Body of pancreas (tissue), 4 donors: ENCODE measurements around the gene RIPOR1. TPM values are rescaled to one million over a fixed set of nuclear protein-coding genes. Genes with fewer than 3 reads are reported as not detected.

ENCODE experiments used
- ATAC-seq: fragments of 150-250 bp; one replicate; pipeline ENCODE4 v1.9.1; 2016
- DNase-seq, 4 donors: peaks; one replicate each; pipeline ENCODE4 v3.0.0-alpha.2; 2019
- H3K27ac ChIP-seq, 4 donors: fragments of 200-600 bp; sonication (generic); 1 replicate in 3 of 4; 2 replicates in 1 of 4; pipeline versions ENCODE4 v1.5.1 to v1.6.1; 2016 to 2019; ENCODE audit warnings: mild to moderate bottlenecking in 1 of 4, mixed read lengths in 1 of 4, moderate library complexity in 1 of 4
- H3K27me3 ChIP-seq, 2 donors: fragments of 200-600 bp; sonication (generic); one replicate each; pipeline ENCODE4 v1.6.0; 2016; ENCODE audit warnings: mild to moderate bottlenecking in 1 of 2
- H3K36me3 ChIP-seq, 2 donors: fragments of 200-600 bp; sonication (generic); replicated peaks in 1 of 2; 2 replicates each; pipeline ENCODE4 v1.5.1; 2016; ENCODE audit warnings: low read depth in 2 of 2; ENCODE audit not compliant: insufficient read depth in 1 of 2
- H3K4me1 ChIP-seq: fragments of 200-600 bp; sonication (generic); one replicate; pipeline ENCODE4 v1.6.0; 2016
- H3K4me3 ChIP-seq, 2 donors: fragments of 200-600 bp; sonication (generic); 1 replicate in 1 of 2; 2 replicates in 1 of 2; pipeline ENCODE4 v1.5.1; 2016 to 2019
- H3K9me3 ChIP-seq, 3 donors: fragments of 200-600 bp; sonication (generic); 1 replicate in 2 of 3; 2 replicates in 1 of 3; pipeline ENCODE4 v1.5.1; 2016
- POLR2A ChIP-seq, 3 donors: fragments of 450-650 bp; IDR thresholded peaks; one replicate each; pipeline ENCODE4 v1.6.1; 2016; ENCODE audit warnings: antibody characterized with exemption in 3 of 3, mild to moderate bottlenecking in 2 of 3
- WGBS, 2 donors: methylation state at CpG; one replicate each; pipeline ENCODE4 v1.1.5; 2017; 5-methylcytosine and 5-hydroxymethylcytosine counted together
- intact Hi-C: fragments of 100-400 bp; cut with DNase I; formaldehyde crosslinking; loops from one replicate; pipeline ENCODE4 v1.15.1; 2023
- total RNA-seq, 2 donors: library from RNA; depleted of rRNA; stranded (reverse); fragments of >200 nt; gene quantifications; one replicate each; pipeline ENCODE4 v1.1.0, GENCODE V29; 2016
- TF ChIP-seq, protein P1 (sequence below), 7 experiments: fragments of 450-650 bp in 4 of 7; fragments of 200-600 bp in 3 of 7; sonication (generic) in 3 of 7; IDR thresholded peaks; one replicate each; pipeline ENCODE4 v1.5.1; 2016 to 2019; ENCODE audit warnings: antibody characterized with exemption in 7 of 7

RIPOR1 gene
- total RNA-seq, 2 donors from 2014 or later = 37.9 to 62.6 TPM

DNA sequence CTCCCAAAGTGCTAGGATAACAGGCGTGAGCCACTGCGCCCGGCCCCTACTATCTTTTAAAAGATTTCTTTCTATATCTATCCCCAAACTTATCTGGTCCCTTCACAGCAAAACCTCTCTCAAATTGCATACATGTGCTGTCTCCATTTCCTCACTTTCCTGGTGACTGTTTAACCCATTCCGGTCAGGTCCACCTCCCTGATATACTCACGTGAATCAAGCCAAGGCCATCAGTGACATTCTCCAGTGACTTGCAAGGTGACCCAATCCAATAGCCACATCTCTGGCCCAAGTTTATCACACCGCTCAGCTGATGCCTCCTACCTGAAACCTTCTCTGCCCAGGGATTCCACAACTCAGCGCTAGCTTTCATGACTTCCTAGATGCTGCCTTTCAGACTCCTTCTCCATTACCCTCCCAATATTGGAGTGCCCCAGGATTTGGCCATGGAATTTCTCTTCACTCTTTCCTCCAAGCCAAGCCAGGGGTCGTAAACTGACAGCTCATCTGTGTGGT lies 32.3 kb downstream of the RIPOR1 start:
- no peak for ATAC-seq
- H3K4me3 ChIP-seq = no peak overlapping the region
- TF ChIP-seq, protein P1, sequence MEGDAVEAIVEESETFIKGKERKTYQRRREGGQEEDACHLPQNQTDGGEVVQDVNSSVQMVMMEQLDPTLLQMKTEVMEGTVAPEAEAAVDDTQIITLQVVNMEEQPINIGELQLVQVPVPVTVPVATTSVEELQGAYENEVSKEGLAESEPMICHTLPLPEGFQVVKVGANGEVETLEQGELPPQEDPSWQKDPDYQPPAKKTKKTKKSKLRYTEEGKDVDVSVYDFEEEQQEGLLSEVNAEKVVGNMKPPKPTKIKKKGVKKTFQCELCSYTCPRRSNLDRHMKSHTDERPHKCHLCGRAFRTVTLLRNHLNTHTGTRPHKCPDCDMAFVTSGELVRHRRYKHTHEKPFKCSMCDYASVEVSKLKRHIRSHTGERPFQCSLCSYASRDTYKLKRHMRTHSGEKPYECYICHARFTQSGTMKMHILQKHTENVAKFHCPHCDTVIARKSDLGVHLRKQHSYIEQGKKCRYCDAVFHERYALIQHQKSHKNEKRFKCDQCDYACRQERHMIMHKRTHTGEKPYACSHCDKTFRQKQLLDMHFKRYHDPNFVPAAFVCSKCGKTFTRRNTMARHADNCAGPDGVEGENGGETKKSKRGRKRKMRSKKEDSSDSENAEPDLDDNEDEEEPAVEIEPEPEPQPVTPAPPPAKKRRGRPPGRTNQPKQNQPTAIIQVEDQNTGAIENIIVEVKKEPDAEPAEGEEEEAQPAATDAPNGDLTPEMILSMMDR (IDR thresholded peaks at IDR 0.05) = no peak
- TF ChIP-seq POLR2A (IDR thresholded peaks at IDR 0.05) = no peak
- WGBS, 2 donors = 68 to 69% methylated on average over 8 of the region's 8 CpGs
- no peaks in the 10 kb centered on the region for H3K36me3 ChIP-seq
- no peaks in the 10 kb centered on the region for H3K27me3 ChIP-seq
- DNase-seq = no peak
- intact Hi-C loops = no loop called here
- H3K4me1 ChIP-seq = peaks cover 30% of the 10 kb centered on the region
- H3K9me3 ChIP-seq = no peaks in the 10 kb centered on the region
- H3K27ac ChIP-seq = peak overlapping the region in 2 of 4 donors; percentile 100

DNA sequence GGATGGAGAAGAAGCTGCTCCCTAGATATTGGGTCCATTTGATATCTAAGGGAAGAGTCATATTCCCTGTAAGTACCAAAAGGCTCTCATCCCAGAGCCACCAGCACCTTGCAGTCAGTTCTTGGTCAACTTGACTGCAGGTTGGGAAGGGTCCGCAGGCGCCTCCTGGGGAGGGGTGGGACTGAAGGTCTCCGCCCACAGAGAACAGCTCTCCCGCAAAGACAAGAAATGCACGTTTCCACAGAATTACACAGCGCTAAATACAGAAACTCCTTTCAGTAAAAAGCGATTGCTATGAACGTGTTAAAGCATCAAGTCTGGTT lies 32.8 kb downstream of the RIPOR1 start:
- H3K27ac ChIP-seq = peak overlapping the region; percentile 94 to 100 (median 99)
- H3K36me3 ChIP-seq = no peaks in the 10 kb centered on the region
- WGBS, 2 donors = 4 to 5% methylated on average over 7 to 8 of the region's 8 CpGs
- no peaks in the 10 kb centered on the region for H3K9me3 ChIP-seq
- H3K4me3 ChIP-seq = peak overlapping the region in 1 of 2 donors; percentile 23
- intact Hi-C loops = no loop called here
- H3K27me3 ChIP-seq = no peaks in the 10 kb centered on the region
- ATAC-seq = no peak
- no peak for DNase-seq
- peaks cover 31% of the 10 kb centered on the region for H3K4me1 ChIP-seq
- TF ChIP-seq, protein P1 (IDR thresholded peaks at IDR 0.05) = no peak
- no peak for TF ChIP-seq POLR2A (IDR thresholded peaks at IDR 0.05)

DNA sequence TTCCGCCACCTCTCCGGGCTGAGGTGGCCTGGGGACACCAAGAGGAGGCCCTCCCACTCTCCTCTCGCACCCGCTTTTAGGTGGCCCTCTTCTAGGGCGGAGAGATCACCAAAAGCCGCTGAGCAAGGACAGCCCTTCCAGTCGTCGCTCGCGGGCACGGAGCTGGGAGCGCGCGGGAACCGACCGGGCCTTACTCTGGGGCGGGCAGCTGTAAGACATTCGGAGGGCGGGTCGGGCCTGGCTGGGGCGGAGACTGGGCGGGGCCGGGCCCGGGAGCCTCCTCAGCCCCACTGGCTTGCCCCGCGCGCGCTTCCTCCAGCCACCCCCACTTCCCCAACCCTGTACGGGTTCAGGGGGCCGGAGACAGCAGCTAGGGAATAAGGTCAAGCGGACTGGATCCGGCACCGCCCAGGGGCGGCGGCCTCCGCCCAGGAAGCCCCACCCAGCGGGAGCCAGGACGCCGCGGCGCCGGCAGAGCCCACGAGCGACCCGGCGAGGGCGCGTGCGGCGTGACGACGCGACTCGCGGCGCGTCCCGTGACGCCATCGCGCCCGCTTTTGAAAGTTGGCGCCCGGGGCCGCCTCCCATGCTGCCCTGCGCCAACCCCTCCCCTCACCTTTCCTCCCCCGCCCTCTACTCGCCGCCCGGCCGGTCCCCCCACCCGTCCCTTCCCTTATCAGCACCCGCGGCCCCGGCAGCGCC lies 33.3 kb downstream of the RIPOR1 start:
- Histone ChIP-seq H3K27ac (peak overlapping the region; percentile 94 to 100 (median 99)), H3K9me3 (no peaks in the 10 kb centered on the region), H3K4me3 (peak overlapping the region in 1 of 2 donors; percentile 23), H3K36me3 (no peaks in the 10 kb centered on the region), H3K4me1 (peaks cover 31% of the 10 kb centered on the region), H3K27me3 (no peaks in the 10 kb centered on the region)
- ATAC-seq = peak; percentile 84
- 0% methylated on average over 3 to 65 of the region's 76 CpGs for WGBS, 2 donors
- intact Hi-C loops = no loop called here
- peak; percentile 96 to 97 (median 96) for DNase-seq
- peak; percentile 27 to 69 (median 67) for TF ChIP-seq POLR2A (IDR thresholded peaks at IDR 0.05)
- TF ChIP-seq, protein P1 (IDR thresholded peaks at IDR 0.05) = peak in 2 of 7 experiments; percentile 6 to 17

DNA sequence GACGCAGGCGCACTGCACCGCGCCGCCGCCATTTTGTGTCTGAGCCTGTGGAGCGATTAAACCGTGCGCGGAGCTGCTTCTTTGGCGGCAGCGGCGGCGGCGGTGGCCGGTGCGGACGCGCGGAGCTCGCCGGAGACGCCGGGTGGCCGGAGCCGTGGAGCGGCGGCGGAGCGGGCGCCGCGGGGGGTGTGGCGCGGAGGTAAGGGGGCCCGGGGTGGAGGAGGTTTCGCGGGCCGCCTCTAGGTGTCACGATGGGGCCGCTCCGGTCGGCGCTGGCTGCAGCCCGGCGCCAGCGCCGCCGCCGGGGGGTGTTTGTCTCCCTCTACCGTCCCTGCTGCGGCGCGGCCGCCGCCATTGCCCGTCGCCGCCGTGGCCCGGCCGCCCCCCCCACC lies 33.9 kb downstream of the RIPOR1 start, which contains the start of gene CTCF:
CTCF (plus strand) TSS at position 1 of the 392 bp plus-strand sequence. CDS start 48,307 bp downstream, outside the sequence.
- Histone ChIP-seq H3K9me3 (no peaks in the 10 kb centered on the region), H3K4me3 (peak within 1 kb of the TSS; percentile 47 to 87), H3K27ac (peak within 1 kb of the TSS; percentile 94 to 100 (median 99)), H3K4me1 (peaks cover 31% of the 10 kb centered on the region), H3K27me3 (no peaks in the 10 kb centered on the region), H3K36me3 (no peaks in the 10 kb centered on the region)
- intact Hi-C loops = no loop called here
- no peak for TF ChIP-seq POLR2A (IDR thresholded peaks at IDR 0.05)
- TF ChIP-seq, protein P1 (IDR thresholded peaks at IDR 0.05) = peak in 6 of 7 experiments; percentile 33 to 88 (median 76)
- 1% methylated on average over 60 of the region's 62 CpGs; no CpG with 5 or more reads in 1 of the 2 donors for WGBS, 2 donors
- ATAC-seq = peak; percentile 75
- DNase-seq = peak; percentile 84 to 87 (median 85)
